GM18907 (cell line): ENCODE results near the gene ATP2C2.
"Not testable (repeated sequence)": the region's sequence is repeated elsewhere in the genome, so short reads cannot be mapped to it uniquely, and the experiment has no call there.

Experiments
- ATAC-seq: cut with Tn5 transposase; IDR thresholded peaks from one replicate; pipeline ENCODE4 v1.9.1; 2021; ENCODE audit warnings: mild to moderate bottlenecking, moderate library complexity; ENCODE audit not compliant: unreplicated experiment

Gene ATP2C2

GRCh38 chr16:84368308-84368996 is at the start of gene ATP2C2:
TSS of gene ATP2C2 (plus strand) at chr16:84368538. CDS start at chr16:84368616, 78 bp downstream.
- no peak for ATAC-seq

- ATAC-seq = no peak
Measured at GRCh38 chr16:84319146-84319760, 49.1 kb upstream of the ATP2C2 start.

- ATAC-seq = no peak
Measured at GRCh38 chr16:84320511-84320910, 47.8 kb upstream of the ATP2C2 start.

GRCh38 chr16:84321932-84322331 is 46.4 kb upstream of the ATP2C2 start:
- ATAC-seq = no peak

GRCh38 chr16:84322749-84323148 is 45.6 kb upstream of the ATP2C2 start:
- ATAC-seq = no peak

GRCh38 chr16:84323606-84324005 is 44.7 kb upstream of the ATP2C2 start:
- ATAC-seq = no peak

GRCh38 chr16:84324434-84325262 is 43.7 kb upstream of the ATP2C2 start:
- no peak for ATAC-seq

- ATAC-seq = no peak
Measured at GRCh38 chr16:84326545-84326944, 41.8 kb upstream of the ATP2C2 start.

- no peak for ATAC-seq
Measured at GRCh38 chr16:84327926-84328505, 40.3 kb upstream of the ATP2C2 start.

GRCh38 chr16:84329016-84329415 is 39.3 kb upstream of the ATP2C2 start:
- ATAC-seq = no peak

GRCh38 chr16:84329843-84330684 is 38.3 kb upstream of the ATP2C2 start:
- no peak for ATAC-seq

GRCh38 chr16:84330685-84331050 is 37.7 kb upstream of the ATP2C2 start:
- ATAC-seq = no peak

- no peak for ATAC-seq
Measured at GRCh38 chr16:84331998-84332780, 36.1 kb upstream of the ATP2C2 start.

GRCh38 chr16:84332975-84333684 is 35.2 kb upstream of the ATP2C2 start:
- no peak for ATAC-seq

GRCh38 chr16:84334058-84334457 is 34.3 kb upstream of the ATP2C2 start:
- no peak for ATAC-seq

GRCh38 chr16:84334482-84334881 is 33.9 kb upstream of the ATP2C2 start:
- no peak for ATAC-seq

GRCh38 chr16:84337236-84337635 is 31.1 kb upstream of the ATP2C2 start:
- not testable (repeated sequence) for ATAC-seq

GRCh38 chr16:84339311-84339710 is 29.0 kb upstream of the ATP2C2 start:
- ATAC-seq = no peak

GRCh38 chr16:84339766-84340165 is 28.6 kb upstream of the ATP2C2 start:
- ATAC-seq = no peak
